22Rv1 (cell line): Measurements from ENCODE around the gene FPR1.

Source experiments
- CTCF ChIP-seq: fragments of 450-650 bp; IDR thresholded peaks from 2 replicates; pipeline ENCODE4 v1.5.1; 2017; ENCODE audit warnings: mild to moderate bottlenecking
- ZFX ChIP-seq: fragments of 450-650 bp; IDR thresholded peaks from 2 replicates; pipeline ENCODE4 v1.6.1; 2017; ENCODE audit warnings: antibody characterized with exemption, borderline replicate concordance

- TF ChIP-seq ZFX (no peak), CTCF (no peak)
These were observed 45.4 kb downstream of the FPR1 start for GRCh38 chr19:51706296-51706695.
